GM23338 (cell line): ENCODE data around the gene UPK3B.
"Not testable (repeated sequence)": the region's sequence is repeated elsewhere in the genome, so short reads cannot be mapped to it uniquely, and the experiment has no call there.

Experiments used
- CTCF ChIP-seq, 2 experiments: fragments of 200-600 bp in 1 of 2; sonication (generic) in 1 of 2; conservative IDR thresholded peaks; 2 replicates each; pipeline versions ENCODE4 v1.5.1 to v1.6.1; 2016 to 2017; ENCODE audit warnings: antibody characterized with exemption in 2 of 2, low read depth in 2 of 2, mild to moderate bottlenecking in 2 of 2, moderate library complexity in 1 of 2
- EZH2 ChIP-seq: fragments of 200-600 bp; sonication (generic); IDR thresholded peaks from one replicate; pipeline ENCODE4 v1.8.0; 2017; ENCODE audit warnings: antibody characterized with exemption, mild to moderate bottlenecking, low read depth; ENCODE audit not compliant: unreplicated experiment
- EZH2phosphoT487 ChIP-seq: fragments of 200-600 bp; sonication (generic); IDR thresholded peaks from one replicate; pipeline ENCODE4 v1.8.1; 2018; ENCODE audit warnings: antibody characterized with exemption; ENCODE audit not compliant: unreplicated experiment
- NANOG ChIP-seq: IDR thresholded peaks from 2 replicates; pipeline ENCODE4 v1.6.1; 2016; ENCODE audit warnings: antibody characterized with exemption, borderline replicate concordance
- POLR2AphosphoS5 ChIP-seq: IDR thresholded peaks from 2 replicates; pipeline ENCODE4 v1.6.1; 2016; ENCODE audit warnings: antibody characterized with exemption, low read depth
- REST ChIP-seq: IDR thresholded peaks from one replicate; pipeline ENCODE4 v1.6.1; 2018; ENCODE audit warnings: antibody characterized with exemption; ENCODE audit not compliant: unreplicated experiment

GRCh38 chr7:76495717-76496116 is 14.6 kb upstream of the UPK3B start:
- not testable (repeated sequence) for TF ChIP-seq CTCF (conservative IDR thresholded peaks at IDR 0.05; ENCODE audit: low read depth in 2 of 2); EZH2; REST; EZH2phosphoT487; NANOG; POLR2AphosphoS5
